ENCODE data around the gene EXOC4. TPM values are rescaled to one million over a fixed set of nuclear protein-coding genes. Genes with fewer than 3 reads are reported as not detected.

The EXOC4 gene
- total RNA-seq, 2 donors from 2014 or later: 106 to 115 TPM

GRCh38 chr7:133552079-133552478 is 299.2 kb downstream of the EXOC4 start:
- no peaks in the 10 kb centered on the region for H3K36me3 Mint-ChIP-seq (ENCODE audit: low read depth)
- no peak for DNase-seq
- H3K4me1 Mint-ChIP-seq: no peaks in the 10 kb centered on the region
- H3K4me3 ChIP-seq (ENCODE audit: low read length): no peak overlapping the region
- H3K9me3 ChIP-seq (ENCODE audit: control insufficient read depth, low read length): no peaks in the 10 kb centered on the region
- no peaks in the 10 kb centered on the region for H3K27me3 ChIP-seq (ENCODE audit: control insufficient read depth, insufficient read depth, low read length, poor library complexity, severe bottlenecking)
- no peak overlapping the region for H3K4me3 Mint-ChIP-seq
- no peak overlapping the region for H3K27ac Mint-ChIP-seq
- H3K36me3 ChIP-seq (ENCODE audit: control insufficient read depth, insufficient read depth, low read length): no peaks in the 10 kb centered on the region
- no peak overlapping the region for H3K27ac ChIP-seq (ENCODE audit: low read depth, low read length)
- H3K4me1 ChIP-seq (ENCODE audit: control insufficient read depth, insufficient read depth, low read length): no peaks in the 10 kb centered on the region
- H3K27me3 Mint-ChIP-seq (ENCODE audit: insufficient read depth): no peaks in the 10 kb centered on the region
- 96 to 100% methylated on average over 1 of the region's 1 CpG for WGBS, 2 experiments (ENCODE audit: insufficient coverage in 1 of 2, insufficient read length in 1 of 2)
- no peaks in the 10 kb centered on the region for H3K9me3 Mint-ChIP-seq
- H3K9ac ChIP-seq (ENCODE audit: extremely low read depth, low read length, poor library complexity, severe bottlenecking): no peak overlapping the region
- TF ChIP-seq, protein P1, sequence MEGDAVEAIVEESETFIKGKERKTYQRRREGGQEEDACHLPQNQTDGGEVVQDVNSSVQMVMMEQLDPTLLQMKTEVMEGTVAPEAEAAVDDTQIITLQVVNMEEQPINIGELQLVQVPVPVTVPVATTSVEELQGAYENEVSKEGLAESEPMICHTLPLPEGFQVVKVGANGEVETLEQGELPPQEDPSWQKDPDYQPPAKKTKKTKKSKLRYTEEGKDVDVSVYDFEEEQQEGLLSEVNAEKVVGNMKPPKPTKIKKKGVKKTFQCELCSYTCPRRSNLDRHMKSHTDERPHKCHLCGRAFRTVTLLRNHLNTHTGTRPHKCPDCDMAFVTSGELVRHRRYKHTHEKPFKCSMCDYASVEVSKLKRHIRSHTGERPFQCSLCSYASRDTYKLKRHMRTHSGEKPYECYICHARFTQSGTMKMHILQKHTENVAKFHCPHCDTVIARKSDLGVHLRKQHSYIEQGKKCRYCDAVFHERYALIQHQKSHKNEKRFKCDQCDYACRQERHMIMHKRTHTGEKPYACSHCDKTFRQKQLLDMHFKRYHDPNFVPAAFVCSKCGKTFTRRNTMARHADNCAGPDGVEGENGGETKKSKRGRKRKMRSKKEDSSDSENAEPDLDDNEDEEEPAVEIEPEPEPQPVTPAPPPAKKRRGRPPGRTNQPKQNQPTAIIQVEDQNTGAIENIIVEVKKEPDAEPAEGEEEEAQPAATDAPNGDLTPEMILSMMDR (conservative IDR thresholded peaks at IDR 0.05): no peak

DNA sequence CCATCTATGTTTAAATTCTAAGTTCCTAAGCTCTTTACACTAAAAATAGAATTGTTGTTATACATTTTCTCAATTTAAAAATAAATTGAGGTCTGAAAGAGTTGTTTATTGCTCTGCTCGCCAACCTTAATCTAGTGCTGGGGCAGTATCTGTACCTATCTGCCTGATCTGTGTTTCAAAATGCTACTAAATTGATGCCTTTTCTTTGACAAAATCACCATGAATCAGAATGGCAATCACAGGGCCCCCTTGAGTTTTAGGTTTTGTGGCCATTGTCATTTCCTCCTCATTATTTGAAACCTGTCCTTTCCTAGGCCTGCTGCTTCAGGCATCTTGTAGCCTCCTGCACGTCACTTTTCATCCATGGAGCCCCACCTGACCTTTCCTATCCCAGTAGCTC is 301.5 kb downstream of the EXOC4 start:
- TF ChIP-seq, protein P1 (conservative IDR thresholded peaks at IDR 0.05): no peak
- Histone ChIP-seq H3K4me3 (ENCODE audit: low read length) (no peak overlapping the region), H3K4me1 (ENCODE audit: control insufficient read depth, insufficient read depth, low read length) (no peaks in the 10 kb centered on the region), H3K36me3 (ENCODE audit: control insufficient read depth, insufficient read depth, low read length) (no peaks in the 10 kb centered on the region), H3K27me3 (ENCODE audit: control insufficient read depth, insufficient read depth, low read length, poor library complexity, severe bottlenecking) (no peaks in the 10 kb centered on the region), H3K27ac (ENCODE audit: low read depth, low read length) (no peak overlapping the region), H3K9me3 (ENCODE audit: control insufficient read depth, low read length) (no peaks in the 10 kb centered on the region), H3K9ac (ENCODE audit: extremely low read depth, low read length, poor library complexity, severe bottlenecking) (no peak overlapping the region)
- Mint-ChIP-seq H3K27ac (no peak overlapping the region), H3K27me3 (ENCODE audit: insufficient read depth) (no peaks in the 10 kb centered on the region), H3K36me3 (ENCODE audit: low read depth) (no peaks in the 10 kb centered on the region), H3K9me3 (no peaks in the 10 kb centered on the region), H3K4me3 (no peak overlapping the region), H3K4me1 (no peaks in the 10 kb centered on the region)
- DNase-seq: no peak
- WGBS, 2 experiments (ENCODE audit: insufficient coverage in 1 of 2, insufficient read length in 1 of 2): 97 to 100% methylated on average over 2 of the region's 2 CpGs

DNA sequence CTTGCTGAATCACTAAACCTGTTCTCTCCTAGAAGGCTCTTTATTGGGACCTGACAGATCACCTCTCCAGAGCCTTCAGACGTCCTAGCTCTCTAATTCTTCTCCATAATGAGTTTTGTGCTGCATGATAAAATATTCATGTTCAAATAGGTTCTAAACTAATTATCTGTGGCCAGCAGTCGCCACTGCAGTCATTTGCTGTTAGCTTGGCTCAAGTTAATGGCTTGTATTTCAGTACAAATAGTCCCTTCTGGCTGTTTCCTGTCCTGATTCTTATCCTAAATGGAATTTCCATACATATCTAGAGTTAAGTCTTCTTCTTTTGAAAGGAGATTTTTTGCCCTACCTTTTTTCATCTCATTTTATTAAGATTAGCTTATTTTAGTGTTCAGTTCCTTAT is 303.2 kb downstream of the EXOC4 start:
- Mint-ChIP-seq H3K4me3 (no peak overlapping the region), H3K27me3 (ENCODE audit: insufficient read depth) (no peaks in the 10 kb centered on the region), H3K4me1 (no peaks in the 10 kb centered on the region), H3K27ac (no peak overlapping the region), H3K9me3 (no peaks in the 10 kb centered on the region), H3K36me3 (ENCODE audit: low read depth) (no peaks in the 10 kb centered on the region)
- H3K27ac ChIP-seq (ENCODE audit: low read depth, low read length): no peak overlapping the region
- no peak overlapping the region for H3K9ac ChIP-seq (ENCODE audit: extremely low read depth, low read length, poor library complexity, severe bottlenecking)
- WGBS, 2 experiments (ENCODE audit: insufficient coverage in 1 of 2, insufficient read length in 1 of 2): 0 to 32% methylated on average over 1 to 2 of the region's 2 CpGs
- TF ChIP-seq, protein P1 (conservative IDR thresholded peaks at IDR 0.05): no peak
- H3K9me3 ChIP-seq (ENCODE audit: control insufficient read depth, low read length): no peaks in the 10 kb centered on the region
- DNase-seq: no peak
- no peaks in the 10 kb centered on the region for H3K4me1 ChIP-seq (ENCODE audit: control insufficient read depth, insufficient read depth, low read length)
- H3K27me3 ChIP-seq (ENCODE audit: control insufficient read depth, insufficient read depth, low read length, poor library complexity, severe bottlenecking): no peaks in the 10 kb centered on the region
- H3K4me3 ChIP-seq (ENCODE audit: low read length): no peak overlapping the region
- H3K36me3 ChIP-seq (ENCODE audit: control insufficient read depth, insufficient read depth, low read length): no peaks in the 10 kb centered on the region
